Neural progenitor cell (in vitro differentiated cells): Measurements from ENCODE around the gene GNB5.

Experiments used
- EZH2 ChIP-seq: fragments of 200-600 bp; sonication (generic); IDR thresholded peaks from 2 replicates; pipeline ENCODE4 v1.6.1; 2017; ENCODE audit warnings: antibody characterized with exemption, mild to moderate bottlenecking, moderate library complexity
- TF ChIP-seq, protein P1 (sequence below): fragments of 200-600 bp; sonication (generic); IDR thresholded peaks from 2 replicates; pipeline ENCODE4 v1.5.1; 2017; ENCODE audit warnings: antibody characterized with exemption, mild to moderate bottlenecking

DNA sequence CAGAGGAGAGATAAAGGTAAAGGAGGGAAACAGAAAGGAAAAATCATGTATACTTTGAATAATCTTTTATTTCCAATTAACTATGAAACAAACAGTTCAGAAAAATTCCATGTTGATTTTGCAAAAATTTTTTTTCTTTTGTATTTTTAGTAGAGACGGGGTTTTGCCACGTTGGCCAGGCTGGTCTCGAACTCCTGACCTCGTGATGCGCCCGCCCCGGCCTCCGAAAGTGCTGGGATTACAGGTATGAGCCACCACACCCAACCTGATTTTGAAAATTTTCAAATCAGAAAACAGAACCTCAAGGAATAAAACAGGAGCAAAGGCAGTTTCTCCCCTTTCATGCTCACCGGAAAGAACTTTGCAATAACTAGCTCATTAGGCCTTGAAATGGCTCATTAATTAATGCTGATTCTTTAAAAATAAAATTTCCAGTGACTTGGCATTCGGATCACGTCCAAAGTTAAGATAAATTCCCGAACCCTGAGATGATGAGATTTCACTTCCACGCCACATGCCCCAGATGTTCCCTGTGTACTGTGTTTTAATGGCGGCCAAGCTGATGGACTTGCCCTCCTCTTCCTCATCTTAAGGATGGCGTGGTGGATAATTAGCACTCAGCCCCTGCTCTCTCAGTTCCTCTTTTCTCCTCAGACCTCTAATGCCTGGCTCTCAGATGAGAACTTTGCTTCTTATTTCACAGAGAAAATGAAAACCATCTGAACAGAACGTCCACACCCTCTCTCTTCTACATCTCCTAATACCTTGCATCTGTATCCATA is 89.5 kb downstream of the GNB5 start:
- TF ChIP-seq, protein P1, sequence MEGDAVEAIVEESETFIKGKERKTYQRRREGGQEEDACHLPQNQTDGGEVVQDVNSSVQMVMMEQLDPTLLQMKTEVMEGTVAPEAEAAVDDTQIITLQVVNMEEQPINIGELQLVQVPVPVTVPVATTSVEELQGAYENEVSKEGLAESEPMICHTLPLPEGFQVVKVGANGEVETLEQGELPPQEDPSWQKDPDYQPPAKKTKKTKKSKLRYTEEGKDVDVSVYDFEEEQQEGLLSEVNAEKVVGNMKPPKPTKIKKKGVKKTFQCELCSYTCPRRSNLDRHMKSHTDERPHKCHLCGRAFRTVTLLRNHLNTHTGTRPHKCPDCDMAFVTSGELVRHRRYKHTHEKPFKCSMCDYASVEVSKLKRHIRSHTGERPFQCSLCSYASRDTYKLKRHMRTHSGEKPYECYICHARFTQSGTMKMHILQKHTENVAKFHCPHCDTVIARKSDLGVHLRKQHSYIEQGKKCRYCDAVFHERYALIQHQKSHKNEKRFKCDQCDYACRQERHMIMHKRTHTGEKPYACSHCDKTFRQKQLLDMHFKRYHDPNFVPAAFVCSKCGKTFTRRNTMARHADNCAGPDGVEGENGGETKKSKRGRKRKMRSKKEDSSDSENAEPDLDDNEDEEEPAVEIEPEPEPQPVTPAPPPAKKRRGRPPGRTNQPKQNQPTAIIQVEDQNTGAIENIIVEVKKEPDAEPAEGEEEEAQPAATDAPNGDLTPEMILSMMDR: no peak
- TF ChIP-seq EZH2: no peak
